Uterus (tissue), 2 donors: ENCODE data around the gene CYB5R3.

Experiments
- POLR2A ChIP-seq, 2 donors: fragments of 450-650 bp; IDR thresholded peaks; one replicate each; pipeline ENCODE4 v1.6.1; 2016; ENCODE audit warnings: antibody characterized with exemption in 2 of 2, mild to moderate bottlenecking in 1 of 2, moderate library complexity in 1 of 2
- TF ChIP-seq, protein P1 (sequence below), 4 experiments: fragments of 200-600 bp in 2 of 4; fragments of 450-650 bp in 2 of 4; sonication (generic) in 2 of 4; IDR thresholded peaks; one replicate each; pipeline ENCODE4 v1.5.1; 2016 to 2019; ENCODE audit warnings: antibody characterized with exemption in 4 of 4, mild to moderate bottlenecking in 2 of 4, moderate library complexity in 1 of 4

DNA sequence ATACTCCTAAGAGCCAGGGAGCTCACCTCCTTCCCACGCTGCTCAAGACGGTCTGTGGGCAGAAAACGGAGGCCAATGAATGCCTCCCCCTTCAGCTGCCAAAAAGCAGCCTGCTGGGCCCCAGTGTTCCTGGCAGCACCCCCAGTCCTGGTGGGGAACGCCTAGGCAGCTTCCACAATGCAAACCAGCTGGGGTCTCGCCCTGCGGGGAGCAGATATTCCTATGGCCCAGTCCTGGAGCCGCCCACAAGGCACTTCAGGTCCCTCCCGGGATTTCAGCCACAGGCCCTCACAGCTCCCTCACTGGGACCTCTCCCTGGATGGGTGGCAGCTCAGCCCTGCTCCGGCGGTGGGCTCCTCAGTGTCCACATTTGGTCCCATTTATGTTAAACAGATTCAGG is 42.2 kb upstream of the CYB5R3 start:
- TF ChIP-seq, protein P1, sequence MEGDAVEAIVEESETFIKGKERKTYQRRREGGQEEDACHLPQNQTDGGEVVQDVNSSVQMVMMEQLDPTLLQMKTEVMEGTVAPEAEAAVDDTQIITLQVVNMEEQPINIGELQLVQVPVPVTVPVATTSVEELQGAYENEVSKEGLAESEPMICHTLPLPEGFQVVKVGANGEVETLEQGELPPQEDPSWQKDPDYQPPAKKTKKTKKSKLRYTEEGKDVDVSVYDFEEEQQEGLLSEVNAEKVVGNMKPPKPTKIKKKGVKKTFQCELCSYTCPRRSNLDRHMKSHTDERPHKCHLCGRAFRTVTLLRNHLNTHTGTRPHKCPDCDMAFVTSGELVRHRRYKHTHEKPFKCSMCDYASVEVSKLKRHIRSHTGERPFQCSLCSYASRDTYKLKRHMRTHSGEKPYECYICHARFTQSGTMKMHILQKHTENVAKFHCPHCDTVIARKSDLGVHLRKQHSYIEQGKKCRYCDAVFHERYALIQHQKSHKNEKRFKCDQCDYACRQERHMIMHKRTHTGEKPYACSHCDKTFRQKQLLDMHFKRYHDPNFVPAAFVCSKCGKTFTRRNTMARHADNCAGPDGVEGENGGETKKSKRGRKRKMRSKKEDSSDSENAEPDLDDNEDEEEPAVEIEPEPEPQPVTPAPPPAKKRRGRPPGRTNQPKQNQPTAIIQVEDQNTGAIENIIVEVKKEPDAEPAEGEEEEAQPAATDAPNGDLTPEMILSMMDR (IDR thresholded peaks at IDR 0.05): no peak
- TF ChIP-seq POLR2A (IDR thresholded peaks at IDR 0.05): no peak
